Measurements from ENCODE around the gene THSD4.

Gene THSD4

GRCh38 chr15:71760852-71761251 lies 645.6 kb downstream of the THSD4 start:
- peaks cover 12% of the 10 kb centered on the region for H3K9me3 ChIP-seq (ENCODE audit: control insufficient read depth, insufficient read depth, low read length)
- H3K36me3 ChIP-seq (ENCODE audit: control insufficient read depth, low read length) = no peaks in the 10 kb centered on the region
- no peaks in the 10 kb centered on the region for H3K9me2 ChIP-seq (replicated peaks; ENCODE audit: control insufficient read depth, low read length)
- no peaks in the 10 kb centered on the region for H3K79me2 ChIP-seq (ENCODE audit: control insufficient read depth, low read length)
- no peaks in the 10 kb centered on the region for H3K4me1 ChIP-seq (ENCODE audit: control insufficient read depth, low read length)
- H3K27me3 ChIP-seq (ENCODE audit: control insufficient read depth, low read length) = peaks cover 3% of the 10 kb centered on the region; the same call in 1 of the 2 replicates
- no peak for TF ChIP-seq EZH2phosphoT487 (IDR thresholded peaks at IDR 0.05; ENCODE audit: borderline replicate concordance, low read length)
- no peak for TF ChIP-seq CTCF (IDR thresholded peaks at IDR 0.05; ENCODE audit: low read depth, low read length, poor library complexity, severe bottlenecking)
- H3K27ac ChIP-seq (ENCODE audit: low read depth, low read length) = no peak overlapping the region
- no peak overlapping the region for H3K4me3 ChIP-seq (ENCODE audit: low read length)
- H4K20me1 ChIP-seq (ENCODE audit: control insufficient read depth, insufficient read depth, low read depth, low read length) = no peaks in the 10 kb centered on the region
- H3F3A ChIP-seq (ENCODE audit: control insufficient read depth, insufficient read depth) = no peaks in the 10 kb centered on the region
- H3K4me2 ChIP-seq (ENCODE audit: low read length) = no peak overlapping the region

- Histone ChIP-seq H3K9me3 (ENCODE audit: control insufficient read depth, insufficient read depth, low read length) (peaks cover 12% of the 10 kb centered on the region), H3K27me3 (ENCODE audit: control insufficient read depth, low read length) (no peaks in the 10 kb centered on the region), H3K9me2 (replicated peaks; ENCODE audit: control insufficient read depth, low read length) (no peaks in the 10 kb centered on the region), H3K79me2 (ENCODE audit: control insufficient read depth, low read length) (no peaks in the 10 kb centered on the region), H4K20me1 (ENCODE audit: control insufficient read depth, insufficient read depth, low read depth, low read length) (no peaks in the 10 kb centered on the region), H3K27ac (ENCODE audit: low read depth, low read length) (no peak overlapping the region), H3K36me3 (ENCODE audit: control insufficient read depth, low read length) (no peaks in the 10 kb centered on the region), H3F3A (ENCODE audit: control insufficient read depth, insufficient read depth) (no peaks in the 10 kb centered on the region), H3K4me1 (ENCODE audit: control insufficient read depth, low read length) (no peaks in the 10 kb centered on the region), H3K4me2 (ENCODE audit: low read length) (no peak overlapping the region), H3K4me3 (ENCODE audit: low read length) (no peak overlapping the region)
- TF ChIP-seq EZH2phosphoT487 (IDR thresholded peaks at IDR 0.05; ENCODE audit: borderline replicate concordance, low read length) (no peak), CTCF (IDR thresholded peaks at IDR 0.05; ENCODE audit: low read depth, low read length, poor library complexity, severe bottlenecking) (no peak)
Measured at GRCh38 chr15:71761649-71762048, 646.4 kb downstream of the THSD4 start.

- H3K9me2 ChIP-seq (replicated peaks; ENCODE audit: control insufficient read depth, low read length) = no peaks in the 10 kb centered on the region
- TF ChIP-seq EZH2phosphoT487 (IDR thresholded peaks at IDR 0.05; ENCODE audit: borderline replicate concordance, low read length) = no peak
Measured at GRCh38 chr15:71768184-71768583, 652.9 kb downstream of the THSD4 start.

GRCh38 chr15:71773206-71773859 lies 658.1 kb downstream of the THSD4 start:
- Histone ChIP-seq H3F3A (ENCODE audit: control insufficient read depth, insufficient read depth) (no peaks in the 10 kb centered on the region), H4K20me1 (ENCODE audit: control insufficient read depth, insufficient read depth, low read depth, low read length) (no peaks in the 10 kb centered on the region), H3K9me3 (ENCODE audit: control insufficient read depth, insufficient read depth, low read length) (no peaks in the 10 kb centered on the region), H3K9me2 (replicated peaks; ENCODE audit: control insufficient read depth, low read length) (no peaks in the 10 kb centered on the region), H3K27me3 (ENCODE audit: control insufficient read depth, low read length) (no peaks in the 10 kb centered on the region), H3K4me2 (ENCODE audit: low read length) (no peak overlapping the region), H3K36me3 (ENCODE audit: control insufficient read depth, low read length) (no peaks in the 10 kb centered on the region), H3K79me2 (ENCODE audit: control insufficient read depth, low read length) (no peaks in the 10 kb centered on the region), H3K4me3 (ENCODE audit: low read length) (no peak overlapping the region), H3K4me1 (ENCODE audit: control insufficient read depth, low read length) (no peaks in the 10 kb centered on the region), H3K27ac (ENCODE audit: low read depth, low read length) (no peak overlapping the region)
- no peak for TF ChIP-seq EZH2phosphoT487 (IDR thresholded peaks at IDR 0.05; ENCODE audit: borderline replicate concordance, low read length)
- no peak for TF ChIP-seq CTCF (IDR thresholded peaks at IDR 0.05; ENCODE audit: low read depth, low read length, poor library complexity, severe bottlenecking)

More at GRCh38 chr15:71768184-71768583, 652.9 kb downstream of the THSD4 start:
- no peaks in the 10 kb centered on the region for H3F3A ChIP-seq (ENCODE audit: control insufficient read depth, insufficient read depth)
- no peaks in the 10 kb centered on the region for H3K9me3 ChIP-seq (ENCODE audit: control insufficient read depth, insufficient read depth, low read length)
- H3K4me1 ChIP-seq (ENCODE audit: control insufficient read depth, low read length) = no peaks in the 10 kb centered on the region
- no peaks in the 10 kb centered on the region for H3K36me3 ChIP-seq (ENCODE audit: control insufficient read depth, low read length)
- H3K4me2 ChIP-seq (ENCODE audit: low read length) = no peak overlapping the region
- no peaks in the 10 kb centered on the region for H3K79me2 ChIP-seq (ENCODE audit: control insufficient read depth, low read length)
- no peak overlapping the region for H3K27ac ChIP-seq (ENCODE audit: low read depth, low read length)
- H3K4me3 ChIP-seq (ENCODE audit: low read length) = no peak overlapping the region
- no peaks in the 10 kb centered on the region for H4K20me1 ChIP-seq (ENCODE audit: control insufficient read depth, insufficient read depth, low read depth, low read length)
- no peaks in the 10 kb centered on the region for H3K27me3 ChIP-seq (ENCODE audit: control insufficient read depth, low read length)
